ENCODE data around the gene FAM89B.
A peak's percentile ranks its signal among the peaks of the same experiment; 100 is the strongest.

GRCh38 chr11:65595131-65595530, 22.8 kb downstream of the FAM89B start:
- TF ChIP-seq CTCF (IDR thresholded peaks at IDR 0.05) = no peak
- no peak for TF ChIP-seq POLR2A (IDR thresholded peaks at IDR 0.05)
- TF ChIP-seq POLR2AphosphoS5 (IDR thresholded peaks at IDR 0.05) = peak in 1 of 4 donors; percentile 20
- TF ChIP-seq EP300 (IDR thresholded peaks at IDR 0.05) = no peak

All from sigmoid colon (tissue), 4 donors.